Ovary (tissue), 9 donors: ENCODE measurements around the gene KCNJ12. TPM values are rescaled to one million over a fixed set of nuclear protein-coding genes. Genes with fewer than 3 reads are reported as not detected.

Source experiments
- DNase-seq, 5 donors: peaks; one replicate each; pipeline ENCODE4 v3.0.0-alpha.2; 2019 to 2020
- H3K27ac ChIP-seq, 2 donors: fragments of 200-600 bp; one replicate each; pipeline versions ENCODE4 v1.5.1 to v1.8.0; 2019 to 2022
- H3K27me3 ChIP-seq: fragments of 200-600 bp; one replicate; pipeline ENCODE4 v1.8.0; 2022
- H3K36me3 ChIP-seq: fragments of 200-600 bp; sonication (generic); one replicate; pipeline ENCODE4 v1.5.1; 2019
- H3K4me1 ChIP-seq: one replicate; pipeline ENCODE4 v1.8.1; 2013; ENCODE audit warnings: mild to moderate bottlenecking, moderate library complexity; ENCODE audit not compliant: insufficient read depth
- H3K4me3 ChIP-seq: fragments of 200-600 bp; sonication (generic); one replicate; pipeline ENCODE4 v1.5.1; 2017
- H3K9me3 ChIP-seq, 2 donors: fragments of 200-600 bp in 1 of 2; sonication (generic) in 1 of 2; one replicate each; pipeline versions ENCODE4 v1.5.1 to v1.8.1; 2013 to 2019; ENCODE audit warnings: mild to moderate bottlenecking in 1 of 2, moderate library complexity in 1 of 2
- EP300 ChIP-seq: sonication (generic); formaldehyde crosslinking; IDR thresholded peaks from one replicate; pipeline ENCODE4 v1.6.1; 2017; ENCODE audit warnings: antibody characterized with exemption
- POLR2A ChIP-seq: fragments of 450-650 bp; IDR thresholded peaks from one replicate; pipeline ENCODE4 v1.6.1; 2017; ENCODE audit warnings: antibody characterized with exemption, mild to moderate bottlenecking, moderate library complexity
- WGBS, 3 donors: extraction: QIAGEN DNeasy Blood & Tissue Kit in 1 of 3; methylation state at CpG; one replicate each; pipeline versions ENCODE4 v1.1.5 to v1.1.7; 2013 to 2017; 5-methylcytosine and 5-hydroxymethylcytosine counted together
- intact Hi-C, 4 donors: fragments of 100-400 bp; cut with DNase I; formaldehyde crosslinking; loops; one replicate each; pipeline versions ENCODE4 v1.11.0 to v1.15.1; 2022 to 2023
- polyA plus RNA-seq, 2 donors: library from polyadenylated mRNA; stranded (reverse); fragments of 200-250 nt in 1 of 2; fragments of 350-450 nt in 1 of 2; fragmentation: Illumina TruSeq in 1 of 2; extraction: RNeasy Lipid Tissue Mini Kit (QIAGEN cat#74804) in 1 of 2; gene quantifications; one replicate each; pipeline ENCODE4 v1.2.3, GENCODE V29; 2013 to 2014
- total RNA-seq, 7 donors: library from RNA; depleted of rRNA in 2 of 7; stranded (reverse); fragments of >200 nt in 2 of 7; fragmentation: NEBNext Ultra II Directional in 3 of 7; extraction: Animal tissue kit (Norgen Biotek cat#: 25700) in 3 of 7; gene quantifications; one replicate each; pipeline versions ENCODE4 v1.1.0 to v1.2.4, GENCODE V29; 2016 to 2023
- TF ChIP-seq, protein P1 (sequence below), 3 donors: fragments of 450-650 bp in 2 of 3; fragments of 200-600 bp in 1 of 3; IDR thresholded peaks; one replicate each; pipeline versions ENCODE4 v1.5.1 to v1.8.0; 2016 to 2022; ENCODE audit warnings: antibody characterized with exemption in 3 of 3, mild to moderate bottlenecking in 1 of 3
- donor health status: DM: no; HTN: no; CAD: no; lungs with moderate emphysema.
- donor health status: DM: no; HTN: no; CAD: no.
- donor health status: Bipolar disorder and iron deficiency.
- donor health status: DM: yes; HTN: yes; CAD: no.
- donor health status: DM: no; HTN: no; CAD: no.
- donor health status: DM: yes; HTN: yes; CAD: no.

The KCNJ12 gene
- total and polyA plus RNA-seq, 9 donors = 0.12 to 1.9 (median 0.46) TPM

DNA sequence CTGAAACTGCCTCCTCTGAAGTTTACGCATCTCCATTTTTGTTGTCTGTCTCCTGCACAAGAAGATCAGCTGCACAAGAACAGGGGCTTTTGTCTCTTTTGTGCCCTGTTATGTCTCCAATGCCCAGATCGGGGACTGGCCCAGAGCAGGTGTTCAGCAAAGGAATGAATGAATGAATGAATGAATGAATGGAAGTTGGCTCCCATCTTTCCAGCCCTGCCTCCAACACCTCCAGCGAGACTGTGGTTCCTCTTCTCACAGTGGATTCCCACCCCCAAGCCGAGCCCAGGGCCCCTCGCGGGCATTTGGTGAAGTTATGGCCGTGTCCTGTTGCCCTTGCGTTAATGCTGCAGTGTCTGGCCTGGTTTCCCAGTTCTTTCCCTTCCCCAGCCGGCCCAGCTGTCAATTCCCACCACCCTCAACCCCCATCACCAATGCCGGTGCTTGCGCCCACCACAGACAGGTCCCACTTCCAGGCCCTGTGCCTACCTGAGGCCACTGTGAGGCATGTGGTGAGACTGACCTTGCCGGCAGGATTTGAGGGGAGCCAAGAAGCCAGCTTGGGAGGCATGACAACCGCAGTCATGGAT, 21.3 kb upstream of the KCNJ12 start:
- WGBS, 3 donors = 86 to 91% (median 90%) methylated on average over 13 of the region's 13 CpGs
- no peak overlapping the region for H3K27ac ChIP-seq
- H3K4me1 ChIP-seq = no peaks in the 10 kb centered on the region
- intact Hi-C loops = no loop called here
- H3K4me3 ChIP-seq = no peak overlapping the region
- no peaks in the 10 kb centered on the region for H3K9me3 ChIP-seq
- H3K36me3 ChIP-seq = no peaks in the 10 kb centered on the region
- TF ChIP-seq EP300 (no peak), POLR2A (no peak)
- TF ChIP-seq, protein P1, sequence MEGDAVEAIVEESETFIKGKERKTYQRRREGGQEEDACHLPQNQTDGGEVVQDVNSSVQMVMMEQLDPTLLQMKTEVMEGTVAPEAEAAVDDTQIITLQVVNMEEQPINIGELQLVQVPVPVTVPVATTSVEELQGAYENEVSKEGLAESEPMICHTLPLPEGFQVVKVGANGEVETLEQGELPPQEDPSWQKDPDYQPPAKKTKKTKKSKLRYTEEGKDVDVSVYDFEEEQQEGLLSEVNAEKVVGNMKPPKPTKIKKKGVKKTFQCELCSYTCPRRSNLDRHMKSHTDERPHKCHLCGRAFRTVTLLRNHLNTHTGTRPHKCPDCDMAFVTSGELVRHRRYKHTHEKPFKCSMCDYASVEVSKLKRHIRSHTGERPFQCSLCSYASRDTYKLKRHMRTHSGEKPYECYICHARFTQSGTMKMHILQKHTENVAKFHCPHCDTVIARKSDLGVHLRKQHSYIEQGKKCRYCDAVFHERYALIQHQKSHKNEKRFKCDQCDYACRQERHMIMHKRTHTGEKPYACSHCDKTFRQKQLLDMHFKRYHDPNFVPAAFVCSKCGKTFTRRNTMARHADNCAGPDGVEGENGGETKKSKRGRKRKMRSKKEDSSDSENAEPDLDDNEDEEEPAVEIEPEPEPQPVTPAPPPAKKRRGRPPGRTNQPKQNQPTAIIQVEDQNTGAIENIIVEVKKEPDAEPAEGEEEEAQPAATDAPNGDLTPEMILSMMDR (IDR thresholded peaks at IDR 0.05) = no peak
- H3K27me3 ChIP-seq = no peaks in the 10 kb centered on the region
- no peak for DNase-seq

DNA sequence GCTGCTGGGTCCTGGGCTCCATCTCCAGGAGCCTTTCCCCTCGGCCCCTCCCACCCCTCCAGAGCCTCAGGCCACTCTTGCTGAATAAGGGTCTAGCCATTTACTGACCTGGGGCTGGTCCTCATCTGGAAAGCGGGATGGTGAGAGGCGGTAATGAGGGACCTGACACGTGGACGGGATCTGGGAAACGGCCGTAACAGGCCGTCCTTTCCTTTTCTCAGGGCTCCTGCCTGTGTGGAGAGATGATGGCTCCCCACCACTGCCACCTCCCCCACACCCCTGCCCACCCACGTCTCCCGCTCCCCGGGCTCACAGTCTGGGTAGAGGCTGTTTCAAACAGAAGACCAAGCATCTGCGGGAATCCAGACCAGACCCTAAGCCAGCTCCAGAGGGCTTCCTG, 20.6 kb upstream of the KCNJ12 start:
- H3K27me3 ChIP-seq = no peaks in the 10 kb centered on the region
- H3K4me1 ChIP-seq = no peaks in the 10 kb centered on the region
- H3K27ac ChIP-seq = no peak overlapping the region
- no peak for TF ChIP-seq POLR2A
- TF ChIP-seq EP300 = no peak
- TF ChIP-seq, protein P1 (IDR thresholded peaks at IDR 0.05) = no peak
- H3K4me3 ChIP-seq = no peak overlapping the region
- 63 to 65% (median 65%) methylated on average over 12 of the region's 12 CpGs for WGBS, 3 donors
- no peaks in the 10 kb centered on the region for H3K36me3 ChIP-seq
- H3K9me3 ChIP-seq = no peaks in the 10 kb centered on the region
- intact Hi-C loops = no loop called here
- no peak for DNase-seq

DNA sequence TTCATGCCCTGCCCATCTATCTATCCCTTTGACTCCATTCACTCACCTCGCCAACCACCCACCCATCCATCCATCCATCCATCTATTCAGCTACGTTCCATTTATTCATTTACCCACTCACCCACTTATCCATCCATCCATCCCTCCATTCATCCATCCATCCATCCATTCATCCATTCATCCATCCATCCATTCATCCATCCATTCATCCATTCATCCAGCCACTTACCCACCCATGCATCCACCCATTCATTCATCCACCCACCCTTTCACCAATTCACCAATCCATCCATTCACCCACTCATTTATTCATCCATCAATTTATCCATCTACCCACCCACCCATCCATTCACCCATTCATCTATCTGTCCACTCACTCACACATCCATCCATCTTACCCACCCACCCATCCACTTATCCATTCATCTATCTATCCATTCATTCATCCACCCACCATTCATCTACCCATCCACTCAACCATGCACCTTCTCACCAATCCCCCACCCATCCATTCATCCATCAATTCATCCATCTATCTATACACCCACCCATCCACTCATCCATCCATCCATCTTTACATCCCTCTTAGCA, 19.5 kb upstream of the KCNJ12 start:
- Histone ChIP-seq H3K4me1 (no peaks in the 10 kb centered on the region), H3K27ac (no peak overlapping the region), H3K36me3 (no peaks in the 10 kb centered on the region), H3K4me3 (no peak overlapping the region), H3K9me3 (no peaks in the 10 kb centered on the region), H3K27me3 (no peaks in the 10 kb centered on the region)
- 98 to 99% (median 98%) methylated on average over 2 of the region's 2 CpGs for WGBS, 3 donors
- no peak for DNase-seq
- intact Hi-C loops = no loop called here
- no peak for TF ChIP-seq POLR2A
- TF ChIP-seq EP300 = no peak
- TF ChIP-seq, protein P1 (IDR thresholded peaks at IDR 0.05) = no peak

DNA sequence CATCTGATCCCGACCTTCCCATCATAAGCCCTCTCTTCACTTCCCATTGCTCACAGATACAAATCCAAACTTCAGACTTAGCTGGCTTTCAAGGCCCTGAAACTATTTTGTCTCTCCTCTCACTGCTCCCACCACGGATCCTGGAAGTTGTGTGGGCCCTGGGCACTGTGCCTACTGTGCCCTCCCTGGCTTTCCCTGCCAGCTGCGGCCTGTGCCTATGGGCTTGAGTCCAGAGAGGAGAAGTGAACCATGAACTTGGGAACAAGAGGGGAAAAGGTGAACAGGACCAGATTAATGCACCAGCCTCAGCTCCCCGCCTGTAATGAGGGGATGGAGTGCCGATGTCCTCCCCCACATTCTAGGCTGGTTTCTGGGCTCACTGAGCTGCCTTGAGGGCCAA, 18.9 kb upstream of the KCNJ12 start:
- DNase-seq = no peak
- Histone ChIP-seq H3K27ac (no peak overlapping the region), H3K27me3 (no peaks in the 10 kb centered on the region), H3K36me3 (no peaks in the 10 kb centered on the region), H3K4me1 (no peaks in the 10 kb centered on the region), H3K9me3 (no peaks in the 10 kb centered on the region), H3K4me3 (no peak overlapping the region)
- intact Hi-C loops = no loop called here
- 65 to 70% (median 69%) methylated on average over 5 of the region's 5 CpGs for WGBS, 3 donors
- no peak for TF ChIP-seq EP300
- TF ChIP-seq, protein P1 (IDR thresholded peaks at IDR 0.05) = no peak
- no peak for TF ChIP-seq POLR2A
